K562 (cell line): ENCODE measurements around the gene R3HDM2. TPM values are rescaled to one million over a fixed set of nuclear protein-coding genes. Genes with fewer than 3 reads are reported as not detected.

Source experiments
- AFF1 ChIP-seq, 2 experiments: fragments of 450-650 bp; IDR thresholded peaks; 2 replicates each; pipeline ENCODE4 v1.6.1; 2018; ENCODE audit warnings: mild to moderate bottlenecking in 2 of 2, low read depth in 1 of 2; ENCODE audit not compliant: partially characterized antibody in 2 of 2
- ARID1B ChIP-seq: fragments of 450-650 bp; IDR thresholded peaks from 2 replicates; pipeline ENCODE4 v1.6.1; 2016; ENCODE audit warnings: antibody characterized with exemption, mild to moderate bottlenecking, inconsistent platforms
- ATF1 ChIP-seq, 2 experiments: fragments of 450-650 bp in 1 of 2; IDR thresholded peaks; 2 replicates each; pipeline ENCODE4 v1.6.1; 2016; ENCODE audit warnings: missing compliant biosample characterization in 1 of 2, missing genetic modification characterization in 1 of 2
- BHLHE40 ChIP-seq: IDR thresholded peaks from 2 replicates; pipeline ENCODE4 v1.6.1; 2011; ENCODE audit warnings: low read length, improper control_type of control experiment
- EP400 ChIP-seq: fragments of 450-650 bp; IDR thresholded peaks from 2 replicates; pipeline ENCODE4 v1.6.1; 2017; ENCODE audit warnings: antibody characterized with exemption, mild to moderate bottlenecking, moderate library complexity
- ETV5 ChIP-seq: sonication (generic); formaldehyde crosslinking; IDR thresholded peaks from 2 replicates; pipeline ENCODE4 v1.4.0; 2020; ENCODE audit warnings: low read depth, mild to moderate bottlenecking, missing genetic modification reagents
- FOXK2 ChIP-seq, 2 experiments: fragments of 450-650 bp; IDR thresholded peaks in 1 of 2; conservative IDR thresholded peaks in 1 of 2; 2 replicates each; pipeline ENCODE4 v1.6.1; 2016; ENCODE audit warnings: low read depth in 2 of 2, mild to moderate bottlenecking in 1 of 2
- KDM1A ChIP-seq, 2 experiments: fragments of 450-650 bp; IDR thresholded peaks; 2 replicates each; pipeline ENCODE4 v1.6.1; 2016; ENCODE audit warnings: mild to moderate bottlenecking in 2 of 2
- MEIS2 ChIP-seq: fragments of 450-650 bp; IDR thresholded peaks from 2 replicates; pipeline ENCODE4 v1.6.1; 2014; ENCODE audit warnings: mild to moderate bottlenecking; ENCODE audit not compliant: partially characterized antibody
- NFRKB ChIP-seq: fragments of 450-650 bp; IDR thresholded peaks from 2 replicates; pipeline ENCODE4 v1.6.1; 2016; ENCODE audit warnings: low read depth
- PHF8 ChIP-seq: fragments of 200-600 bp; sonication (generic); IDR thresholded peaks from 2 replicates; pipeline ENCODE4 v1.6.1; 2012; ENCODE audit warnings: mixed run types, mild to moderate bottlenecking, inconsistent platforms, low read length, moderate library complexity, borderline replicate concordance
- RCOR1 ChIP-seq, 2 experiments: IDR thresholded peaks; 2 replicates each; pipeline ENCODE4 v1.6.1; 2012; ENCODE audit warnings: low read depth in 2 of 2, low read length in 2 of 2, borderline replicate concordance in 1 of 2, improper control_type of control experiment in 1 of 2
- RHOXF2B ChIP-seq: fragments of 250-450 bp; sonication (Bioruptor Pico); conservative IDR thresholded peaks from 2 replicates; pipeline ENCODE4 v1.5.1; 2021
- SRSF1 ChIP-seq: fragments of 200-400 bp; formaldehyde crosslinking; IDR thresholded peaks from 2 replicates; pipeline ENCODE4 v1.6.1; 2017; ENCODE audit warnings: mild to moderate bottlenecking, low read depth, low read length, moderate library complexity
- TFAP4 ChIP-seq: sonication (generic); formaldehyde crosslinking; IDR thresholded peaks from 2 replicates; pipeline ENCODE4 v1.8.0; 2022; ENCODE audit warnings: missing genetic modification reagents, mild to moderate bottlenecking, moderate library complexity, borderline replicate concordance
- THAP7 ChIP-seq: fragments of 250-450 bp; sonication (Bioruptor Pico); IDR thresholded peaks from 2 replicates; pipeline ENCODE4 v1.5.0; 2021
- VEZF1 ChIP-seq: fragments of 200-800 bp; sonication (Bioruptor generic); IDR thresholded peaks from 2 replicates; pipeline ENCODE4 v1.6.1; 2017; ENCODE audit warnings: missing genetic modification characterization, missing compliant biosample characterization
- ZNF121 ChIP-seq: sonication (generic); formaldehyde crosslinking; conservative IDR thresholded peaks from 2 replicates; pipeline ENCODE4 v1.8.0; 2022; ENCODE audit warnings: missing genetic modification reagents
- ZNF224 ChIP-seq: sonication (generic); formaldehyde crosslinking; IDR thresholded peaks from 2 replicates; pipeline ENCODE4 v1.8.0; 2022; ENCODE audit warnings: mild to moderate bottlenecking, missing genetic modification reagents
- ZNF444 ChIP-seq: fragments of 250-450 bp; sonication (Bioruptor Pico); IDR thresholded peaks from 2 replicates; pipeline ENCODE4 v1.4.0; 2020; ENCODE audit warnings: mild to moderate bottlenecking, moderate library complexity
- ZNF696 ChIP-seq: fragments of 250-450 bp; sonication (Bioruptor Pico); conservative IDR thresholded peaks from 2 replicates; pipeline ENCODE4 v1.4.0; 2020; ENCODE audit warnings: mild to moderate bottlenecking, moderate library complexity
- polyA plus RNA-seq, 8 experiments: library from polyadenylated mRNA; depleted of rRNA in 4 of 8; stranded (reverse) in 5 of 8; unstranded in 3 of 8; fragments of >200 nt; fragmentation: Nextera tagmentation in 2 of 8; fragmentation: Illumina TruSeq in 1 of 8; extraction: Ambion mirVana in 2 of 8; extraction: Trizol in 1 of 8; gene quantifications; 2 replicates each; pipeline versions ENCODE4 v1.2.1 to v1.2.3, GENCODE V29; 2011 to 2014; ENCODE audit warnings: inconsistent platforms in 1 of 8, missing spikeins in 1 of 8
- total RNA-seq, 7 experiments: library from RNA; depleted of rRNA in 6 of 7; stranded (reverse); fragments of >200 nt in 6 of 7; fragmentation: Illumina TruSeq in 2 of 7; extraction: Trizol in 2 of 7; gene quantifications; 2 replicates each; pipeline versions ENCODE4 v1.2.1 to v1.2.3, GENCODE V29; 2011 to 2021; ENCODE audit warnings: low replicate concordance in 1 of 7

The R3HDM2 gene
- total and polyA plus RNA-seq, 9 of the 15 experiments (the other 6 are each of a cell fraction or from before 2014, with no cell fraction given) = 3.3 to 18.8 (median 9.0) TPM

GRCh38 chr12:57462251-57462911, 31.5 kb upstream of the R3HDM2 start (continued):
- TF ChIP-seq VEZF1 (CRISPR knock-in tag) = peak; percentile 93
- TF ChIP-seq PHF8 = peak; percentile 21; the same call in 1 of the 2 replicates
- peak; percentile 38 to 73; a peak in 3 of 4 replicates for TF ChIP-seq KDM1A (IDR thresholded peaks at IDR 0.05)
- TF ChIP-seq ZNF121 (CRISPR knock-in tag) = peak; percentile 79
- peak; percentile 72 for TF ChIP-seq EP400
- 0 out of 2 replicates have a peak, but pooled peaks have one; percentile 34 for TF ChIP-seq ARID1B
- TF ChIP-seq ZNF696 (CRISPR knock-in tag) = no peak
- TF ChIP-seq NFRKB = peak; percentile 55; the same call in 1 of the 2 replicates
- peak; percentile 91 for TF ChIP-seq TFAP4 (CRISPR knock-in tag)
- TF ChIP-seq ETV5 (CRISPR knock-in tag) = peak; percentile 53; the same call in 1 of the 2 replicates
- peak; percentile 80 for TF ChIP-seq BHLHE40
- TF ChIP-seq AFF1 (IDR thresholded peaks at IDR 0.05; ENCODE audit: low read depth in 1 of 2, partially characterized antibody in 2 of 2) = peak in 1 of 2 experiments; percentile 45
- TF ChIP-seq RHOXF2B (CRISPR knock-in tag) = 0 out of 2 replicates have a peak, but pooled peaks have one; percentile 69
- TF ChIP-seq MEIS2 = no peak
- TF ChIP-seq ATF1 (CRISPR knock-in tag; IDR thresholded peaks at IDR 0.05) = no peak
- peak; percentile 71 for TF ChIP-seq ATF1 (tag; IDR thresholded peaks at IDR 0.05)
- TF ChIP-seq RCOR1 (IDR thresholded peaks at IDR 0.05; ENCODE audit: borderline replicate concordance in 1 of 2, low read depth in 2 of 2, low read length in 2 of 2) = peak in 1 of 2 experiments; percentile 31; a peak in 1 of 4 replicates
- TF ChIP-seq ZNF224 (CRISPR knock-in tag) = 0 out of 2 replicates have a peak, but pooled peaks have one; percentile 39
- TF ChIP-seq ZNF444 (CRISPR knock-in tag) = no peak
- TF ChIP-seq THAP7 (CRISPR knock-in tag) = no peak
- peak; percentile 41 to 45; a peak in 2 of 4 replicates for TF ChIP-seq FOXK2 (conservative IDR thresholded peaks at IDR 0.05 in 1 of 2, IDR thresholded peaks at IDR 0.05 in 1 of 2; ENCODE audit: low read depth in 2 of 2)
- TF ChIP-seq SRSF1 = no peak
